Left lung (tissue), 10 donors: ENCODE data around the gene SSBP2. TPM values are rescaled to one million over a fixed set of nuclear protein-coding genes. Genes with fewer than 3 reads are reported as not detected.
A peak's percentile ranks its signal among the peaks of the same experiment; 100 is the strongest.
"Not testable (repeated sequence)": the region's sequence is repeated elsewhere in the genome, so short reads cannot be mapped to it uniquely, and the experiment has no call there.

Experiments
- ATAC-seq: fragments of 200-7000 bp; cut with Tn5 transposase; one replicate; pipeline ENCODE4 v1.9.1; 2020; ENCODE audit warnings: moderate library complexity
- DNase-seq, 4 donors: peaks; one replicate each; pipeline ENCODE4 v3.0.0-alpha.2; 2013 to 2020
- H3K27ac ChIP-seq, 2 donors: fragments of 200-600 bp; sonication (generic) in 1 of 2; one replicate each; pipeline versions ENCODE4 v1.5.0 to v1.8.0; 2020 to 2021
- H3K27me3 ChIP-seq, 2 donors: fragments of 200-600 bp; sonication (generic) in 1 of 2; one replicate each; pipeline versions ENCODE4 v1.5.0 to v1.8.0; 2020 to 2021
- H3K36me3 ChIP-seq, 2 donors: fragments of 200-600 bp; sonication (generic) in 1 of 2; one replicate each; pipeline versions ENCODE4 v1.5.0 to v1.8.0; 2020 to 2021
- H3K4me1 ChIP-seq, 2 donors: fragments of 200-600 bp; one replicate each; pipeline ENCODE4 v1.8.0; 2021
- H3K4me3 ChIP-seq, 2 donors: fragments of 200-600 bp; sonication (generic) in 1 of 2; one replicate each; pipeline versions ENCODE4 v1.5.0 to v1.8.0; 2020 to 2021; ENCODE audit warnings: mild to moderate bottlenecking in 1 of 2
- H3K9me3 ChIP-seq, 2 donors: fragments of 200-600 bp; sonication (generic) in 1 of 2; one replicate each; pipeline versions ENCODE4 v1.5.0 to v1.8.0; 2020 to 2021
- CTCF ChIP-seq, 2 donors: fragments of 200-600 bp; sonication (generic) in 1 of 2; IDR thresholded peaks; one replicate each; pipeline versions ENCODE4 v1.5.0 to v1.8.0; 2021; ENCODE audit warnings: antibody characterized with exemption in 2 of 2
- intact Hi-C, 2 donors: fragments of 100-400 bp; cut with DNase I; formaldehyde crosslinking; loops; one replicate each; pipeline versions ENCODE4 v1.11.2 to v1.14.2; 2022
- polyA plus RNA-seq, 6 donors: library from polyadenylated mRNA; unstranded; fragments of 120-200 nt; gene quantifications; one replicate each; pipeline ENCODE4 v1.2.1, GENCODE V29; 2013; ENCODE audit not compliant: insufficient read length in 6 of 6
- total RNA-seq, 2 donors: library from RNA; stranded (reverse); fragmentation: NEBNext Ultra II Directional; extraction: Animal tissue kit (Norgen Biotek cat#: 25700); gene quantifications; one replicate each; pipeline ENCODE4 v1.2.1, GENCODE V29; 2021
- donor health status: DM: no; HTN: yes; CAD: no.
- donor health status: DM: no; HTN: no; CAD: no.

SSBP2 gene
- total and polyA plus RNA-seq, 8 donors: 31.6 to 103 (median 74.8) TPM

- Histone ChIP-seq H3K27me3 (no peaks in the 10 kb centered on the region), H3K27ac (no peak overlapping the region), H3K36me3 (no peaks in the 10 kb centered on the region), H3K4me1 (no peaks in the 10 kb centered on the region), H3K4me3 (no peak overlapping the region), H3K9me3 (no peaks in the 10 kb centered on the region)
- no peak for ATAC-seq
- TF ChIP-seq CTCF (IDR thresholded peaks at IDR 0.05): no peak
- no peak for DNase-seq
- intact Hi-C loops: no loop called here
Observed at GRCh38 chr5:81604193-81604592, 146.7 kb downstream of the SSBP2 start.

- no peak for ATAC-seq
- Histone ChIP-seq H3K27ac (no peak overlapping the region), H3K4me3 (no peak overlapping the region), H3K9me3 (peaks cover 0 to 8% of the 10 kb centered on the region in 2 donors), H3K4me1 (no peaks in the 10 kb centered on the region), H3K27me3 (no peaks in the 10 kb centered on the region), H3K36me3 (no peaks in the 10 kb centered on the region)
- intact Hi-C loops: no loop called here
- DNase-seq: no peak
- no peak for TF ChIP-seq CTCF (IDR thresholded peaks at IDR 0.05)
Observed at GRCh38 chr5:81601919-81602318, 149.0 kb downstream of the SSBP2 start.

GRCh38 chr5:81592085-81592484, 158.8 kb downstream of the SSBP2 start:
- ATAC-seq, H3K27ac ChIP-seq, intact Hi-C loops, H3K4me3 ChIP-seq, H3K27me3 ChIP-seq, H3K4me1 ChIP-seq, H3K9me3 ChIP-seq, H3K36me3 ChIP-seq: not testable (repeated sequence)
- DNase-seq: peak in 1 of 4 donors; percentile 64

GRCh38 chr5:81590498-81591384, 160.2 kb downstream of the SSBP2 start:
- H3K27ac ChIP-seq: no peak overlapping the region
- intact Hi-C loops: no loop called here
- TF ChIP-seq CTCF (IDR thresholded peaks at IDR 0.05): no peak
- H3K9me3 ChIP-seq: peaks cover 0 to 4% of the 10 kb centered on the region in 2 donors
- no peaks in the 10 kb centered on the region for H3K27me3 ChIP-seq
- H3K36me3 ChIP-seq: no peaks in the 10 kb centered on the region
- H3K4me3 ChIP-seq: no peak overlapping the region
- DNase-seq: no peak
- no peaks in the 10 kb centered on the region for H3K4me1 ChIP-seq
- ATAC-seq: no peak

GRCh38 chr5:81579262-81579924, 171.5 kb downstream of the SSBP2 start:
- H3K9me3 ChIP-seq: no peaks in the 10 kb centered on the region
- ATAC-seq (peak; percentile 37), DNase-seq (peak in 1 of 4 donors; percentile 41)
- no peak overlapping the region for H3K4me3 ChIP-seq
- intact Hi-C loops: no loop called here
- H3K4me1 ChIP-seq: peaks cover 0 to 12% of the 10 kb centered on the region in 2 donors
- no peaks in the 10 kb centered on the region for H3K27me3 ChIP-seq
- H3K36me3 ChIP-seq: no peaks in the 10 kb centered on the region
- no peak overlapping the region for H3K27ac ChIP-seq
- TF ChIP-seq CTCF (IDR thresholded peaks at IDR 0.05): no peak
